Adrenal gland (tissue), 5 donors: Measurements from ENCODE around the gene PSAP.

Source experiments
- CTCF ChIP-seq, 6 experiments: fragments of 450-650 bp in 4 of 6; fragments of 200-600 bp in 2 of 6; sonication (generic) in 1 of 6; IDR thresholded peaks; 1 replicate in 5 of 6; 2 replicates in 1 of 6; pipeline versions ENCODE4 v1.5.1 to v1.8.0; 2016 to 2021; ENCODE audit warnings: antibody characterized with exemption in 6 of 6, mild to moderate bottlenecking in 2 of 6, moderate library complexity in 1 of 6
- POLR2A ChIP-seq, 2 donors: fragments of 450-650 bp; IDR thresholded peaks; one replicate each; pipeline ENCODE4 v1.6.1; 2017; ENCODE audit warnings: antibody characterized with exemption in 2 of 2, mild to moderate bottlenecking in 2 of 2, moderate library complexity in 1 of 2
- donor health status: DM: no; HTN: no; CAD: no.

GRCh38 chr10:71796749-71797405 is 54.2 kb downstream of the PSAP start:
- no peak for TF ChIP-seq CTCF (IDR thresholded peaks at IDR 0.05)
- TF ChIP-seq POLR2A (IDR thresholded peaks at IDR 0.05): no peak
